SH-SY5Y (cell line): ENCODE results near the gene TCP11.

ENCODE experiments used
- GATA2 ChIP-seq: IDR thresholded peaks from 2 replicates; pipeline ENCODE4 v1.6.1; 2011; ENCODE audit warnings: mild to moderate bottlenecking, low read depth, low read length
- GATA3 ChIP-seq: IDR thresholded peaks from 2 replicates; pipeline ENCODE4 v1.6.1; 2011; ENCODE audit warnings: low read depth, mild to moderate bottlenecking, low read length, moderate library complexity

The TCP11 gene

GRCh38 chr6:35076997-35077712 lies 64.0 kb downstream of the TCP11 start:
- TF ChIP-seq GATA3 (no peak), GATA2 (no peak)

GRCh38 chr6:35073766-35074471 lies 67.2 kb downstream of the TCP11 start:
- TF ChIP-seq GATA2: no peak

GRCh38 chr6:35073211-35073610 lies 67.9 kb downstream of the TCP11 start:
- TF ChIP-seq GATA2 (no peak), GATA3 (no peak)

- TF ChIP-seq GATA3: no peak
- no peak for TF ChIP-seq GATA2
Observed at GRCh38 chr6:35072698-35073055, 68.5 kb downstream of the TCP11 start.

GRCh38 chr6:35072051-35072697 lies 69.0 kb downstream of the TCP11 start:
- TF ChIP-seq GATA2: no peak
- TF ChIP-seq GATA3: no peak

- no peak for TF ChIP-seq GATA3
Observed at GRCh38 chr6:35071347-35071994, 69.7 kb downstream of the TCP11 start.

- TF ChIP-seq GATA3 (no peak), GATA2 (no peak)
Observed at GRCh38 chr6:35070111-35070510, 71.0 kb downstream of the TCP11 start.

- TF ChIP-seq GATA2: no peak
- TF ChIP-seq GATA3: no peak
Observed at GRCh38 chr6:35069262-35069661, 71.9 kb downstream of the TCP11 start.

- TF ChIP-seq GATA3: no peak
Observed at GRCh38 chr6:35068644-35069043, 72.5 kb downstream of the TCP11 start.

GRCh38 chr6:35068206-35068605 lies 72.9 kb downstream of the TCP11 start:
- TF ChIP-seq GATA2 (no peak), GATA3 (no peak)
